H1 (cell line): Measurements from ENCODE around the gene ANGEL2. TPM values are rescaled to one million over a fixed set of nuclear protein-coding genes. Genes with fewer than 3 reads are reported as not detected.

Experiments used
- polyA plus RNA-seq, 7 experiments: library from polyadenylated mRNA; depleted of rRNA in 3 of 7; stranded (reverse) in 5 of 7; unstranded in 2 of 7; fragments of >200 nt in 5 of 7; fragments of 200-250 nt in 2 of 7; gene quantifications; 1 replicate in 5 of 7; 2 replicates in 1 of 7; 4 replicates in 1 of 7; pipeline versions ENCODE4 v1.2.1 to v1.2.3, GENCODE V29; 2011 to 2013; ENCODE audit warnings: missing spikeins in 2 of 7, mixed read lengths in 2 of 7
- total RNA-seq: library from RNA; stranded (reverse); fragmentation: NEBNext Ultra II Directional; extraction: Animal tissue kit (Norgen Biotek cat#: 25700); gene quantifications from 2 replicates; pipeline ENCODE4 v1.2.1, GENCODE V29; 2021
- TF ChIP-seq, protein P1 (sequence below): fragments of 300-600 bp; sonication (generic); IDR thresholded peaks from 2 replicates; pipeline ENCODE4 v1.7.1; 2012; ENCODE audit warnings: low read length, moderate library complexity, mild to moderate bottlenecking, inconsistent platforms; ENCODE audit not compliant: insufficient replicate concordance

ANGEL2 gene
- total and polyA plus RNA-seq, 2 of the 8 experiments (the other 6 are each of a cell fraction or from before 2014, with no cell fraction given): 18.1 to 39.9 TPM

DNA sequence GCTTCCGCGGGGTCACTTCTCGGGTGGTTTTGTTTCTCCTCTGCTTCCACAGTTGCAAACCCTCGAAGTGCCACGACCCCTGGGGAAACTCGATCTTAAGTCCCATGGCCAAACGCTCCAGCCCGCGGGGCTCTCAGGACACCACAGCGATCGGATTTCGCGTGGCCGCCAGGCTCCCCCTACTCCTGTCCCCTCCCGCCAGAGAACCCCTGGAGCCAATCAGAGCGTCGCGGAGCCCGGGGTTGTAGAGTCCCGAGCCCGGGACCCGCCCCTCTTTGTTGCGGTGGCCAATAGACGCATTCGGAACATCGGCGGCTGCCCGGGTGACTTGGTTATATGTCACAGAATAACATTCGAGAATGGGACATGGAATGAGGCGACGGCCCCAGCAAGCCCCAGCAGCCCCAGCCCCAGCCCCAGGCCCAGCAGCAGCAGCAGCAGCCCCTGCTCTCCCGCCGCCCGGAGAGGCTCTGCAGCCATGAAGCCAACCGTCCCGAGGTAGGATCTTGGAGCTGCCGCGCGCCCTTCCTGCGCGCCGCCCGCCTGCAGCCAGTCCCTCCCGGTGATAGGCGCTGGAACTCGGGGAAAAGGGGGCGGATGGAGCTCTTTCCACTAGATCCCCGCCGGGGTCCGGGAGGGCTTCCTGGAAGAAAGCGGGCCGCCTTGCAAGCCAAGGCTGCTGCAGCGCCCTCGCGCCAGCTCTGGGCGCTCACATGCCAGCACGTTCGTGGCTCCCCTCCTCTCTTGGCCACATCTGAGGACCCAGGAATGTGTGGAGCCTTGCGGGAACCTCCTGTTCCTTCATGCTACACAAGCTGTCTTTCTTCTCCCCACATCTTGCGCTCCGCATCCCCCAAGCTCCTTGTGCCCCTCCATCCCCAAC, 65.2 kb downstream of the ANGEL2 start, which contains the start of gene VASH2 (continued):
- TF ChIP-seq, protein P1, sequence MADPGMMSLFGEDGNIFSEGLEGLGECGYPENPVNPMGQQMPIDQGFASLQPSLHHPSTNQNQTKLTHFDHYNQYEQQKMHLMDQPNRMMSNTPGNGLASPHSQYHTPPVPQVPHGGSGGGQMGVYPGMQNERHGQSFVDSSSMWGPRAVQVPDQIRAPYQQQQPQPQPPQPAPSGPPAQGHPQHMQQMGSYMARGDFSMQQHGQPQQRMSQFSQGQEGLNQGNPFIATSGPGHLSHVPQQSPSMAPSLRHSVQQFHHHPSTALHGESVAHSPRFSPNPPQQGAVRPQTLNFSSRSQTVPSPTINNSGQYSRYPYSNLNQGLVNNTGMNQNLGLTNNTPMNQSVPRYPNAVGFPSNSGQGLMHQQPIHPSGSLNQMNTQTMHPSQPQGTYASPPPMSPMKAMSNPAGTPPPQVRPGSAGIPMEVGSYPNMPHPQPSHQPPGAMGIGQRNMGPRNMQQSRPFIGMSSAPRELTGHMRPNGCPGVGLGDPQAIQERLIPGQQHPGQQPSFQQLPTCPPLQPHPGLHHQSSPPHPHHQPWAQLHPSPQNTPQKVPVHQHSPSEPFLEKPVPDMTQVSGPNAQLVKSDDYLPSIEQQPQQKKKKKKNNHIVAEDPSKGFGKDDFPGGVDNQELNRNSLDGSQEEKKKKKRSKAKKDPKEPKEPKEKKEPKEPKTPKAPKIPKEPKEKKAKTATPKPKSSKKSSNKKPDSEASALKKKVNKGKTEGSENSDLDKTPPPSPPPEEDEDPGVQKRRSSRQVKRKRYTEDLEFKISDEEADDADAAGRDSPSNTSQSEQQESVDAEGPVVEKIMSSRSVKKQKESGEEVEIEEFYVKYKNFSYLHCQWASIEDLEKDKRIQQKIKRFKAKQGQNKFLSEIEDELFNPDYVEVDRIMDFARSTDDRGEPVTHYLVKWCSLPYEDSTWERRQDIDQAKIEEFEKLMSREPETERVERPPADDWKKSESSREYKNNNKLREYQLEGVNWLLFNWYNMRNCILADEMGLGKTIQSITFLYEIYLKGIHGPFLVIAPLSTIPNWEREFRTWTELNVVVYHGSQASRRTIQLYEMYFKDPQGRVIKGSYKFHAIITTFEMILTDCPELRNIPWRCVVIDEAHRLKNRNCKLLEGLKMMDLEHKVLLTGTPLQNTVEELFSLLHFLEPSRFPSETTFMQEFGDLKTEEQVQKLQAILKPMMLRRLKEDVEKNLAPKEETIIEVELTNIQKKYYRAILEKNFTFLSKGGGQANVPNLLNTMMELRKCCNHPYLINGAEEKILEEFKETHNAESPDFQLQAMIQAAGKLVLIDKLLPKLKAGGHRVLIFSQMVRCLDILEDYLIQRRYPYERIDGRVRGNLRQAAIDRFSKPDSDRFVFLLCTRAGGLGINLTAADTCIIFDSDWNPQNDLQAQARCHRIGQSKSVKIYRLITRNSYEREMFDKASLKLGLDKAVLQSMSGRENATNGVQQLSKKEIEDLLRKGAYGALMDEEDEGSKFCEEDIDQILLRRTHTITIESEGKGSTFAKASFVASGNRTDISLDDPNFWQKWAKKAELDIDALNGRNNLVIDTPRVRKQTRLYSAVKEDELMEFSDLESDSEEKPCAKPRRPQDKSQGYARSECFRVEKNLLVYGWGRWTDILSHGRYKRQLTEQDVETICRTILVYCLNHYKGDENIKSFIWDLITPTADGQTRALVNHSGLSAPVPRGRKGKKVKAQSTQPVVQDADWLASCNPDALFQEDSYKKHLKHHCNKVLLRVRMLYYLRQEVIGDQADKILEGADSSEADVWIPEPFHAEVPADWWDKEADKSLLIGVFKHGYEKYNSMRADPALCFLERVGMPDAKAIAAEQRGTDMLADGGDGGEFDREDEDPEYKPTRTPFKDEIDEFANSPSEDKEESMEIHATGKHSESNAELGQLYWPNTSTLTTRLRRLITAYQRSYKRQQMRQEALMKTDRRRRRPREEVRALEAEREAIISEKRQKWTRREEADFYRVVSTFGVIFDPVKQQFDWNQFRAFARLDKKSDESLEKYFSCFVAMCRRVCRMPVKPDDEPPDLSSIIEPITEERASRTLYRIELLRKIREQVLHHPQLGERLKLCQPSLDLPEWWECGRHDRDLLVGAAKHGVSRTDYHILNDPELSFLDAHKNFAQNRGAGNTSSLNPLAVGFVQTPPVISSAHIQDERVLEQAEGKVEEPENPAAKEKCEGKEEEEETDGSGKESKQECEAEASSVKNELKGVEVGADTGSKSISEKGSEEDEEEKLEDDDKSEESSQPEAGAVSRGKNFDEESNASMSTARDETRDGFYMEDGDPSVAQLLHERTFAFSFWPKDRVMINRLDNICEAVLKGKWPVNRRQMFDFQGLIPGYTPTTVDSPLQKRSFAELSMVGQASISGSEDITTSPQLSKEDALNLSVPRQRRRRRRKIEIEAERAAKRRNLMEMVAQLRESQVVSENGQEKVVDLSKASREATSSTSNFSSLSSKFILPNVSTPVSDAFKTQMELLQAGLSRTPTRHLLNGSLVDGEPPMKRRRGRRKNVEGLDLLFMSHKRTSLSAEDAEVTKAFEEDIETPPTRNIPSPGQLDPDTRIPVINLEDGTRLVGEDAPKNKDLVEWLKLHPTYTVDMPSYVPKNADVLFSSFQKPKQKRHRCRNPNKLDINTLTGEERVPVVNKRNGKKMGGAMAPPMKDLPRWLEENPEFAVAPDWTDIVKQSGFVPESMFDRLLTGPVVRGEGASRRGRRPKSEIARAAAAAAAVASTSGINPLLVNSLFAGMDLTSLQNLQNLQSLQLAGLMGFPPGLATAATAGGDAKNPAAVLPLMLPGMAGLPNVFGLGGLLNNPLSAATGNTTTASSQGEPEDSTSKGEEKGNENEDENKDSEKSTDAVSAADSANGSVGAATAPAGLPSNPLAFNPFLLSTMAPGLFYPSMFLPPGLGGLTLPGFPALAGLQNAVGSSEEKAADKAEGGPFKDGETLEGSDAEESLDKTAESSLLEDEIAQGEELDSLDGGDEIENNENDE: no peak
